HG03045 (cell line): ENCODE results near the gene COL23A1.
"Not testable (repeated sequence)": the region's sequence is repeated elsewhere in the genome, so short reads cannot be mapped to it uniquely, and the experiment has no call there.

Experiments used
- ATAC-seq: cut with Tn5 transposase; IDR thresholded peaks from one replicate; pipeline ENCODE4 v1.9.1; 2021; ENCODE audit warnings: mild to moderate bottlenecking, moderate library complexity; ENCODE audit not compliant: unreplicated experiment

Gene COL23A1

DNA sequence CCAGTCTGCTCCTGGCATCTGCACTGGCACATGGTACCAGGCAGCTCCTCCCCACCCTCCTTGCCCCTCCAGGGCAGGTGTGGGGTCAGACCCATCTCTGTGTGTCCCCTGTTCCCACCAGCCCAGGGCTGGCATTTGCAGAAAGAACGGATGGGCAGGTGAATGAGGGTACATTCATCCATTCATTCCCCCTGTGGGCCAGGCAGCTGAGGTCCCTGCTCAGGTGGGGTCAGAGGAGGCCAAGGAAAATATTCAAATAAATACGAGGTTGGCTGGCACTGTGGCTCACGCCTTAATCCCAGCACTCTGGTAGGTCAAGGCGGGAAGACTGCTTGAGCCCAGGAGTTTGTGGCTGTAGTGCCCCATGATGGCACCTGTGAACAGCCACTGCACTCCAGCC is 332.5 kb downstream of the COL23A1 start:
- ATAC-seq, result no peak

DNA sequence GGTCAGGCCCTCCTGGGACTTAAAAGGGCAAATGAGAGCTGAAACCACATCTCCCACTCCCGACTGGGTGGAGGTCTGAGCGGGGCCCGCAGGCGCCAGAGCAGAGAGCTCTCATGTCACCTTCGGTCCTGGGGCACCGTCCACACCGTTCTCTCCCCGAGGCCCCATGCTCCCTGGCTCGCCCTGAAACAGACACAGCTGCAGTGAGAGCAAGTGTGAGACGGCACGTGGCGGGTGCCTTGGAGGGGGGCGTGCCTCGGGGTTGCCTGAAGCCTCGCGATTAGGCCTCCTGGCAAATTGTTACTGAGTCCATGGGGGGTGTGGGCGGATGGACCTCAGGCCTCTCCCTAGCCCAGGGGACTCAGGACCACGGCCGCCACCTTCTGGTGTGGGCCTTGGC is 333.4 kb downstream of the COL23A1 start:
- ATAC-seq, result no peak

DNA sequence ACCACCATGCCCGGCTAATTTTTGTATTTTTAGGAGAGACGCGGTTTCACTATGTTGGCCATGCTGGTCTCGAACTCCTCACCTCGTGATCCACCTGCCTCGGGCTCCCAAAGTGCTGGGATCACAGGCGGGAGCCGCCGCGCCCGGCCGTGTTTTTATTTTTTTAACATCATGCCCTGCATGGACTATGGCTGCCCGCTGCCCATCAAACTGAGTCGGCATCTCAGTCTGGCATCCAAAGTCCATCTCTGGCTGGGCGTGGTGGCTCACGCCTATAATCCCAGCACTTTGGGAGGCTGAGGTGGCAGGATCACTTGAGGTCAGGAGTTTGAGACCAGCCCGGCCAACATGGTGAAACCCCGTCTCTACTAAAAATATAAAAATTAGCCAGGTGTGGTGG is 336.6 kb downstream of the COL23A1 start:
- not testable (repeated sequence) for ATAC-seq

DNA sequence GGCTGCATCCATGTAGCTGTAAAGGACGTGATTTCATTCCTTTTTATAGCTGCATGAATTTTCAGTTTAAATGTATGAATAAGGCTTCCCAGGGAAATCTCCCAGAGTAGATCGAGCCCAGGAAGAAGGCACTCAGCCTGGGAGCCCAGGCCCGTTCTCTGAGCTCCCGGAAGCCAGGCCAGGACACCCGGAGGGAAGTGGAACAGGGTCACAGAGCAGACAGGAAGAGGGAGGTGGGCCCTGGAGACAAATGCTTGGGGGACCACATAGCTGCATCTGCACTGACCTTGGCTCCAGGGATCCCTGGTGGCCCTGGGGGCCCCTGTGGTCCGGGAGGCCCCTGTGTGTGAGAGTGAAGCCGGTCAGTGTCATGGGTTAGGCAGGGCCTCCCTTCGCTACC is 337.9 kb downstream of the COL23A1 start:
- ATAC-seq, result no peak

DNA sequence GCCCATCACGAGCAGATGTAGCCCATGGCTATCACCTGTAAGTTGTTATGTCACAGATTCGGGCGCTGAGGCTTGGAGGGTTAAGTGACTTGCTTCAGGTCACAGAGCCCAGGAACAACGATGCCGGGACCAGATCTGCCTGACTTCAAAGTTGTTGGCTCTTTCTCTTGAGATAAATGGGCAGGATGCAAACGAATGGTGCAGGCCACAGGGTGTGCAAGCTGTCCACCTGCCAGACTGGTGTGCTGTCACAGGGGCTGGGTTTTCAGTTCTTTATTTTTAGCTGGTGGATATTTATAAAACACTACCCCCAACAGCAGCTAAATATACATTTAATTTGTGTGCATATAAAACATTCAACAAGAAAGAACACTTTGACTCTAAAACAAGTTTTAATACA is 339.9 kb downstream of the COL23A1 start:
- ATAC-seq, result no peak

DNA sequence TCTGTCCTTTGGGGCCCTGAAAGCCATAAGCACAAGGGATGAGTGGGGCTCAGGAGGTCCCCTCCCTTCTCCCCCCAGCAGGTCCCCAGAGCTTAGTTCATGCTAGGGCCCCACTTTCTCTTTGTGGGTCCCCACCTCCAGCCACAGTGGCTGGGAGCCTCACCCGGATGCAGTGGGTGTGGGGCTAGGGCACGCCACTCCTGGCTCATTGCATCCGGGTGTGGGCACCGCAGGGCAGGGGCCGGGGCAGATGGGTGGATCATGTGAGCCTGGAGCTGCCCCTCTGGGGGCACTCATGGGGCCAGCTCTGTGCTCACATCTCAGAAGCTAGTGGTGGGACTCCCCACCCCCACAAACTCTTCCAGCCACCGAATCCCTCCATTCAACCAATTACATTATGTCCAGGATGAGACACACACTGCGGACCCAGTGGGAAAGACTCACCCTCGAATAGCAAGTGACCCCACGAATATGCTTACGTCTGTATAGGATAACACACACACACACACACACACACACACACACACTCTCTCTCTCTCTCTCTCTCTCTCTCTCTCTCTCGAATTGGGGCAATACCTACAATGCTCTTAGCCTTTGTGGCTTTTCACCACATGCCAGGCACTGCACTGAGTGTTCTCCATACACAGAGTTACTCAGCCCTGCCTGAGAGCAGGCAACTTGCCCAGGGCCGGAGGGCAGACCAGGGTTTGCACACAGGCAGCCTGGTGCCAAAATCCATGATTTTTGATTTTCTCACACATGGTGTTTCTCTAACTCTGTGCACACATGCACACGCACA is 340.8 kb downstream of the COL23A1 start:
- ATAC-seq, result no peak

DNA sequence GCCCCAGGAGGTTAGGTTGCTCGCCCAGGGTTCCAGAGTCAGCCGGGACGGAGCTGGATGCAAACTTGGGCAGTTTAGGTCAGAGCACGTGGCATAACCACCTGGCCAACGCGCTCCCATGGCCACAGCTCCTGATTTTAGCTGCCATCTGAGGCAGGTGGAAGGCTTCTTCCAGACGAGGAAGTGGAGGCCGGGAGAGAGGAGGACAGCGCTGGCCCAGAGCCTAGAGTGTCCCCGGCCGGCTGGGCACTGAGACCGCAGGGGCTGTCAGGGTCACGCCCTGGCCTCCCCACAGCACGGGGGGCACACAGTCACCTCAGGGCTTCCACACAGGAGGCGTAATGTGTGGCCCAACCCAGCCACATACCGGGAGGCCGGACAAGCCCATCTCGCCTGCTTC is 341.4 kb downstream of the COL23A1 start:
- no peak for ATAC-seq

DNA sequence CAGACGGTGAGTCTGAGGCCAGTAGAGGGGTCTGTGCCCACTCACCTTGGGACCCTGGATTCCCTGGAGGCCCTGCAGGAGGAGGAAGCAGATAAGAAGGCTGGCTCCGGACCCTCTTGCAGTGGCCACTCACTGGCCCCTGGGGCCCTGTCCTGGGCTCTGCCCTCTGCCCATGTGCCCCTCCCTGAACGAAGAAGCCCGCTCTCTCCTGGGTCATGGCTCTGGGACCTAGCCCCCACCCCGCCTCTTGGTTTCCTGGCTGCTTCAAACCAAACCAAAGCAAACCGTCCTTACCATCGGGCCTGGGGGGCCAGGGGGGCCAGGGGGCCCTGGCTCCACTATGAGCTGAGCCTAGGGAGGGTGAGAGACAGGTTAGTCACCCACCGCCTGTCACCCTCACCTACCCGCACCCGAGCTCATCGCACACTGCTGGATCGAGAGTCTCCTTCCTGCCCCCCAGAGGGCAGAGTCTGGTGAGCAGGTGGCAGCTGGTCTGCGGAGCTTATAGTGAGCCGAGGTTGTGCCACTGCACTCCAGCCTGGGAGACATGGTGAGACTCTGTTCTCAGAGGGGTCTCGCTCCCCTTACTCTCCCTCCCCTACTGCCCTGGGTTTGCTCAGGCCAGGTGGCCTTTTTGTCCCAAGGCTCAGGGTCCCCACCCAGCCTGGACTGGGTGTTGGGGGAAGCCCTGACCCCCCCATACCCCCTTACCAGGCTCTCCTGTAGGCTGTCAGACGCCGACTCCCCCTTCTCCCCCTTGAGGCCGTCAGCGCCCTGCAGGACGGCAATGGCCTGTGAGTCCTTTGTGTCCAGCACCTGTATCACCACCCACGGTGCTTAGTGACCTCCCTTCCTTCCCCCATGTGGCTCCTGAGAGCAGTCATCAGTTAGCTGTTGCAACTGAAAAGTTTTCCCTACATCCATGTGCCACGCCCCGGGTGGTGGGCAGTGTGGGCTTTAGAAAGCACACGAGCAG is 342.4 kb downstream of the COL23A1 start:
- ATAC-seq, result no peak

DNA sequence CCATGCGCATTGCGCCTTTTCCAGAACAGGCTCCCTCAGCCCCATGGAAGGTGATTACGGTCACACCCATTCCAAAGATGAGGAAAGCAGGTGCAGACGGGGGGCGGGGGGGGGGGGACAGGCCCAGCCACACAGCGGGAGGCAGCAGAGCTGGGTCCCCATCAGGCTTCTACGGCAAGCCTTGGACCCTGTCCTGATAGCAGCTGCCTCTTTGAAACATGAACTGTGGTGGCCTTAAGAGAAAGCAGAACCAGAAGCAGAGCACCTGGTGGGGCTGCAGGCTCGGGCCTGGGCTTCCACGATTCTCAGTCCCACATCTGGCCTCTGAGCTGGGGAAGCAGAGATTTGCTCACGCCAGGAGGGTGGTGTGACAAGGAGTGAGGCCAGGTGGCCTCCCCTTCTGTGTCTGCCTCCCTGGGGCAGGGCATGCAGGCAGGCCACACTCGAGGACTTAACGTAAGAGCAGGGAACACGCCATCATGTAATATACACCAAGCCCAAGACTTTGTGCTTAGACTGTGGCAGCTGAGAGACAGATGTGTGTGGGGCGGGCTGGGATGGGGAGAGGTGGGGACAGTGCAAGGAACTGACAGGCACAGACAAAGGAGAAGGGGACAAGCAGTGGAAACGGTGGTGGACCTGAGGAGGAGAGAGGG is 343.4 kb downstream of the COL23A1 start:
- ATAC-seq, result no peak

DNA sequence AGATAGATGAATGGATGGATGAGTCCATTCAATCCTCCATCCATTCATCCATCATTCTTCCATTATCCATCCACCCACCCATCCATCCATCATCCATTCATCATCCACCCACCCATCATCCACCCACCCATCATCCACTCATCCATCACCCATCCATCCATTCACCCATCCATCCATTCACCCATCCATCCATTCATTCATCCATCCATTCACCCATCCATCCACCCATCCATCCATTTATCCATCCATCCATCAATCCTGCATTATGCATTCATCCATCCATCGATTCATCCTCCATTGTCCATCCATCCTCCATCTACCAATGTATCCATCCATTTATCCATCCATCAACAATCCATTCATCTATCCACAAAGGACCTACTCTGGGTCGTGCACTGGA is 344.8 kb downstream of the COL23A1 start:
- no peak for ATAC-seq

DNA sequence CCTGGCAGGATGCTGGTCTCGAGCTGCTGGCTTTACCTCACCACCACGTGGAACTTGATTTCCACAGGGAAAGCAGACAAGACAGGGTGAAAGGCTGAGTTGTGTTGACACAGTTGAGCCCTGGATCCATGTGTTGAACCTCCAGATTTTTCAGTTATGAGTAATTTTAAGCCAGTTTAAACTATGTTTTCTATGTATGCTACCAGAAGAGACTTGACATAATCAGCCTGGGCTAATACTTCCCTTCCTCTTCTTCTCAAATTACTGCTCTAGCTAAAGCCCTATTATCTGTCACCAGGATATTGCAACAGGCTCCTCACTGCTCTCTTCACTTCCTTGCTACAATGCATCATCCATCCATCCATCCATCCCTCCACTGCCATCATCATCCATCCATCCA is 345.6 kb downstream of the COL23A1 start:
- no peak for ATAC-seq

DNA sequence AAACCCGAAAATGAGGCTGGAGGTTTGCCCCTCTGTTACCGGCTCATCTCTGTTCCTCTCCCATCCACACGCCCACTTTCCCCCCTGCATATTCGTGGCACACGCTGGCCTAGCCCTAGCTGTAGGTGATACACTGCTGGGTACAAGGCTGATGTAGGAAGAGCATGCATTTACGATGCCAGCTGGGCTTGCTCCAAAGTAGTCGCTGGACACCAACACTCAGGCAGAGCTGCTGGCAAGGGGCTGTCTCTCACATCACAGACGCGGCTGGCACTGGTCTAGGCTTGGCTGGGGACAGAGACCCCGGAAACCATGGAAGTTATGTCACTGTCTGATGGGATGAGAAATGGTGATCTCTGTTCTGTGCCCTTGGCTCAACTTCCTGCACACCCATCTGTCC is 347.8 kb downstream of the COL23A1 start:
- no peak for ATAC-seq

DNA sequence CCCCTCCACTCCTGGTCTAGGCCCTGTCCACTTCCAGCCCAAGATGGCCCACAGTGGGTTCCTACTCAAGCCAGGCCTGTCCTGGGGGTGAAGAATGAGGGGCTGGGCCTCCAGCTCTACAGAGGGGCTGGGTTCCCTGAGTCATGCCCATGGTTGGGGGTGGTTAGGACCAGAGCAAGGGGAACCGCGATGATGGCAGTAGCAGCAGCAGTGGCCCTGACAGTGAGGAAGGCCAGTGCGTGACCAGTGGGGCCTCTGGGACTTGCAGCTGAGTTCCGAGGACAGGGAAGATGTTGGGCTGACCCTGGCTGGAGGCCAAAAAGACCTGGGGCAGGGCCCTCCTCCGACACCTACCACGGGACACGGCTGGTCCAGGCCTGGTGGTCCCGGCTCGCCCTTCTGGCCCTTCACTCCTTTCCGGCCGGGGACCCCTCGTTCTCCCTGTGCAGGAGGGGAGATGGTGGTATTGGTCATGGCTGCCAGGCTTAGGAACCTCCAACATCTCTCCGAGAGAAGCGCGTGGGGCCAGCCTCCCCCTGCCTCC is 348.4 kb downstream of the COL23A1 start:
- no peak for ATAC-seq

DNA sequence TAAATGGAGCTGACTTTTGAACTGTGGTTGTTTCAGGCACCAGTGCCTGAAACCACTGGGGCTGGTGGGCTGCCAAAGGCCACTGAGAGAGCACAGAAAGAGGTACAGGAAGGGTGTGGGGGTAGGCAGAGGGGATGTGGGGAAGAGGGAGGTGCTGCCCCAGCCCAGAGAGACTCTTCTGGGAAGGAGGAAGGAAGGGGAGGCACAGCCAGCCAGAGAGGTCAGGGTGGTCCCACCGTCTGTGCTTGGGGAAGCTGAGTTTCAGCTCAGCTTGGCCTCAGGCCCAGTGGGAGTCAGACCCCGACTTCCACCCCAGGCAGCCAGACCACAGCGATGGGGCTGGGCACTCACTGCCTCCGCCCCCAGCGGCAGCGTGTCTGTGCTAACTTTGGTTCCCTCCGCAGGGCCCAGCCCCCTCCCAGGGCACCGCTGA is 348.9 kb downstream of the COL23A1 start:
- ATAC-seq, result no peak

DNA sequence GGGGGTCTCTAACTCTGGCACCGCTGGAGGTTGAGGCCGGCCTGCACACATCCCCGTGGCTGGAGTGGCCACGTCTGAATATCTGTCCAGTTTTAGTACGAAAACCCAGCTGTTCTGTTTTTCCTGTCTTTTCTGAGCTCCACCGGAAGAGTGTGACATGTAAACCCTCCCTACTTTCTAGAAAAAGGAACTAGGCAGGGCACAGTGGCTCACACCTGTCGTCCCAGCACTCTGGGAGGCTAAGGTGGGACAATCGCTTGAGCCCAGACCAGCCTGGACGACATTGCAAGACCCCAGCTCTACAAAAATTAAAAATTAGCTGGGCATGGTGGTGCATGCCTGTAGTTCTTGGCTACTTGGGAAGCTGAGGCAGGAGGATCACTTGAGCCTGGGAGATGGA is 349.4 kb downstream of the COL23A1 start:
- no peak for ATAC-seq

DNA sequence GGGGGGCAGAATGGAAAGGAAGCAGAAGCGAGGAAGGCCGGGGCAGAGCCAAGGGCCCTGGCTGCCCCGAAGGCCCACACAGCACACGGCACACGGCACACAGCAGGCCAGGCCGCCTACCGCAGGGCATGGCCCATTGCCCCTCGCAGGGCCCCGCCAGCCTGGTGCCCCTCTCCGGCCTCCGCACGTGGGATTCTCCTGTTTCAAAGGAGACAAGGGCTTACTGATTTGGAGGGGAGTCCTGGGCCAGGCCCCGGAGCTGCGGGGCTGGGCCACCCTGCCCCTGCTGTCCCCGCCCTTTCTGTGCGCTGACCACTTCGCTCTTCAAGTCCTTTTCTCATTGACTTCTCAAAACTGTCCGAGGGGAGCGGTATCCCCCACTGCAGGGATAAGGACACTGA is 349.9 kb downstream of the COL23A1 start:
- ATAC-seq, result no peak

DNA sequence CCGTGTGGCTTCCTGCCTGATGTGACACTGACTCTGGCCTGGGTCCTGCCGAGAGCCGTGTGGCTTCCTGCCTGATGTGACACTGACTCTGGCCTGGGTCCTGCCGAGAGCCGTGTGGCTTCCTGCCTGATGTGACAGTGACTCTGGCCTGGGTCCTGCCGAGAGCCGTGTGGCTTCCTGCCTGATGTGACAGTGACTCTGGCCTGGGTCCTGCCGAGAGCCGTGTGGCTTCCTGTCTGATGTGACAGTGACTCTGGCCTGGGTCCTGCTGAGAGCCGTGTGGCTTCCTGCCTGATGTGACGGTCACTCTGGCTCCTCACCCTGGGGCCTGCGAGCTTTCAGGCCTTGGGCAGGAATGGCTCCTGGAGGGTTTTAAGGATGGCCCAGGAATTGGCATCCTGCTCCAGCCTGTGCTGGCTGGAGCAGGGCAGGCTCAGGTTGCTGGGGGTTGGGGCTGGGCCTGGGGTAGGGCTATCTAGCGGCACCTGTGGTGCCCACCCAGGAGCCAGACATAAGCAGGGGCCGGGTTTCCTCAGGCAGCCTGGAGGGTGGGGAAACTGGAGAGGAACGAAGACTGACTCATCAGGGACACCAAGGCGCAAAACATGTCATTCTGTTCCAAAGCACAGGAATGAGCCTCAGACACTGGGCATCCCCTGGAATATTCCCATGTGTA is 350.4 kb downstream of the COL23A1 start:
- not testable (repeated sequence) for ATAC-seq

DNA sequence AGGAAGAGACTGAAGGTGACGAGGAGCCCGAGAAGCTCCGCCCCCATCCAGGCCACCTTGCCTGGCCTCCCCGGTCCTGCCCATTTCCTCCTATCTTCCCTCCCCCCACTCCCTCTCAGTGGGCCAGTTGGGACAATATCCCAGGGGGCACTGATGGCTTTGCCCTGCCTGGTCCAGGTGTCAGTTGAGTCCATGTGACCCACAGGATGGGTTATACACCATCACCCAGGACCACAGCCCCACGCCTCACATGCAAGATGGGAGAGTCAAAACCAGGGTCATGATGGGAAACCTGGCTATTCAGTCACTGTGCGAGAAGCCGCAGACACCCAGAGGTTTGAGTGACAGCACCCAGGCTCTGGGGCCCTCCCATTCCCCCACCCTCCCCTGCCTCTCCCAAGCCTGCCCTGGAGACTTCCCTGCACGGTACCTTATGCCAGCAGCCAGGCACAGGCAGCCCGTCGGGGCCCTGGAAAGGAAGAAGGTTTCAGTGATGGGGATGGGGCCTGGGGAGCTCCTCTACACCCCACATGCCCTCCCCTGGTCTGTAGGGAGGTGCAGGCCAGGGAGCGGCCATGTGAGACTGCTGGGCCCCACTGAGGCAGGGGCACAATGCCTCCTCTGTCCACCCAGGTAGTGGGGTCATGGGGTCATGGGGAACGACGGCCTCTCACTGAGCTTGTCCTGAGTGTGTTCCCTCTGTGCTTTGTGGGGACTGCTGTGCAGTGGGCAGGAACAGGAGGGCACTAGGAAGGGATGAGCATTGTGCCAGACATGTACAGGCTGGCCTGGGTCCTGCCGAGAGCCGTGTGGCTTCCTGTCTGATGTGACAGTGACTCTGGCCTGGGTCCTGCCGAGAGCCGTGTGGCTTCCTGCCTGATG is 351.2 kb downstream of the COL23A1 start:
- ATAC-seq, result no peak

DNA sequence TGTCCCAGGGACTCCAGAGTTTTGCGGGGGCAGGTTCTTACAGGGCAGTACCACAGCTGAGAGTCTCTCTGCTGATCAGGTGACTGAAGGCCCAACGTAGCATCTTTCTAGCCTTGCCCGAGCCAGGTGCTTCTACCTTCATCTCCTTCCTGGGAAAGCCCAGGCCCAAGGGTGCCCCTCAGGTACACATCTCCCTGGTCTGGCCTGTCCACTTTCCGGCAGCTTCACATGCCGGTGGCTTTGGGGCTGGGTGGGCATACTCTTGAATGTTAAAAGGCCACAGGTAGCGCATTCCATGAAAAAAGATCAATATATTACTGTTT is 351.9 kb downstream of the COL23A1 start:
- no peak for ATAC-seq
